Measurements from ENCODE around the gene STAT5B.

Gene STAT5B

GRCh38 chr17:42277342-42277712 lies 1.1 kb upstream of the STAT5B start:
- Histone ChIP-seq H3K79me2 (ENCODE audit: control insufficient read depth, insufficient read depth, low read length, poor library complexity) (peaks cover 6% of the 10 kb centered on the region), H3K18ac (ENCODE audit: low read length) (no peak overlapping the region), H4K12ac (ENCODE audit: low read depth, low read length) (no peak overlapping the region), H2BK5ac (ENCODE audit: low read depth, low read length, poor library complexity) (no peak overlapping the region), H3K9ac (ENCODE audit: low read length) (no peak overlapping the region), H2BK12ac (ENCODE audit: low read length) (no peak overlapping the region), H2AK5ac (ENCODE audit: low read length) (no peak overlapping the region), H4K8ac (ENCODE audit: low read depth, low read length) (no peak overlapping the region), H3K14ac (ENCODE audit: low read length) (no peak overlapping the region), H3K4ac (ENCODE audit: low read depth, low read length) (no peak overlapping the region), H3K4me3 (ENCODE audit: low read depth, low read length) (no peak overlapping the region), H2AFZ (ENCODE audit: insufficient read depth, low read length, poor library complexity) (no peak overlapping the region), H3K4me2 (ENCODE audit: low read length) (peak overlapping the region; percentile 88), H2BK120ac (ENCODE audit: insufficient read depth, low read length, poor library complexity) (no peak overlapping the region), H3K27ac (ENCODE audit: low read depth, low read length) (no peak overlapping the region), H3K27me3 (ENCODE audit: insufficient read depth, low read length) (no peaks in the 10 kb centered on the region), H3K79me1 (ENCODE audit: low read length) (peaks cover 12% of the 10 kb centered on the region), H3K4me1 (ENCODE audit: control insufficient read depth in 1 of 2, insufficient read depth in 2 of 2, low read length in 2 of 2) (peaks cover 0 to 6% of the 10 kb centered on the region in 2 experiments), H3K9me3 (ENCODE audit: insufficient read depth, low read depth, low read length) (no peaks in the 10 kb centered on the region), H3K36me3 (ENCODE audit: control insufficient read depth in 1 of 2, insufficient read depth in 2 of 2, low read length in 2 of 2) (no peaks in the 10 kb centered on the region), H4K91ac (ENCODE audit: low read depth, low read length) (no peak overlapping the region), H3K23ac (ENCODE audit: low read length) (no peak overlapping the region)
- no peak for DNase-seq
- WGBS (ENCODE audit: extremely low coverage, insufficient coverage, insufficient read length), result no CpG with 5 or more reads among the region's 6 CpGs

- H3K9ac ChIP-seq (ENCODE audit: low read length), result peak overlapping the region; percentile 67
- no peak overlapping the region for H3K23ac ChIP-seq (ENCODE audit: low read length)
- peak overlapping the region; percentile 97 for H4K8ac ChIP-seq (ENCODE audit: low read depth, low read length)
- peak overlapping the region; percentile 96 for H3K14ac ChIP-seq (ENCODE audit: low read length)
- peak overlapping the region; percentile 36 for H2BK5ac ChIP-seq (ENCODE audit: low read depth, low read length, poor library complexity)
- peak overlapping the region; percentile 89 for H2BK120ac ChIP-seq (ENCODE audit: insufficient read depth, low read length, poor library complexity)
- peak overlapping the region; percentile 93 for H3K18ac ChIP-seq (ENCODE audit: low read length)
- peak overlapping the region; percentile 92 for H4K12ac ChIP-seq (ENCODE audit: low read depth, low read length)
- peaks cover 12% of the 10 kb centered on the region for H3K79me1 ChIP-seq (ENCODE audit: low read length)
- H3K36me3 ChIP-seq (ENCODE audit: control insufficient read depth in 1 of 2, insufficient read depth in 2 of 2, low read length in 2 of 2), result no peaks in the 10 kb centered on the region
- H3K27me3 ChIP-seq (ENCODE audit: insufficient read depth, low read length), result no peaks in the 10 kb centered on the region
- H3K79me2 ChIP-seq (ENCODE audit: control insufficient read depth, insufficient read depth, low read length, poor library complexity), result peaks cover 6% of the 10 kb centered on the region
- H3K4me3 ChIP-seq (ENCODE audit: low read depth, low read length), result peak overlapping the region; percentile 98
- H3K9me3 ChIP-seq (ENCODE audit: insufficient read depth, low read depth, low read length), result no peaks in the 10 kb centered on the region
- no CpG with 5 or more reads among the region's 44 CpGs for WGBS (ENCODE audit: extremely low coverage, insufficient coverage, insufficient read length)
- no peak for DNase-seq
- H3K4me2 ChIP-seq (ENCODE audit: low read length), result peak overlapping the region; percentile 88
- no peak overlapping the region for H3K27ac ChIP-seq (ENCODE audit: low read depth, low read length)
- H4K91ac ChIP-seq (ENCODE audit: low read depth, low read length), result peak overlapping the region; percentile 93
- no peak overlapping the region for H2BK12ac ChIP-seq (ENCODE audit: low read length)
- H2AK5ac ChIP-seq (ENCODE audit: low read length), result peak overlapping the region; percentile 35
- peak overlapping the region; percentile 90 for H3K4ac ChIP-seq (ENCODE audit: low read depth, low read length)
- peaks cover 0 to 6% of the 10 kb centered on the region in 2 experiments for H3K4me1 ChIP-seq (ENCODE audit: control insufficient read depth in 1 of 2, insufficient read depth in 2 of 2, low read length in 2 of 2)
- H2AFZ ChIP-seq (ENCODE audit: insufficient read depth, low read length, poor library complexity), result peak overlapping the region; percentile 93
These were observed 584 bp upstream of the STAT5B start for GRCh38 chr17:42276609-42277341.

- H3K4me1 ChIP-seq (ENCODE audit: control insufficient read depth in 1 of 2, insufficient read depth in 2 of 2, low read length in 2 of 2), result peaks cover 0 to 6% of the 10 kb centered on the region in 2 experiments
- peak overlapping the region; percentile 40 for H3K27ac ChIP-seq (ENCODE audit: low read depth, low read length)
- peak overlapping the region; percentile 84 for H3K9ac ChIP-seq (ENCODE audit: low read length)
- H2AFZ ChIP-seq (ENCODE audit: insufficient read depth, low read length, poor library complexity), result peak overlapping the region; percentile 77
- H3K36me3 ChIP-seq (ENCODE audit: control insufficient read depth in 1 of 2, insufficient read depth in 2 of 2, low read length in 2 of 2), result no peaks in the 10 kb centered on the region
- no peaks in the 10 kb centered on the region for H3K27me3 ChIP-seq (ENCODE audit: insufficient read depth, low read length)
- peak overlapping the region; percentile 88 for H3K18ac ChIP-seq (ENCODE audit: low read length)
- H3K23ac ChIP-seq (ENCODE audit: low read length), result no peak overlapping the region
- H3K79me1 ChIP-seq (ENCODE audit: low read length), result peaks cover 12% of the 10 kb centered on the region
- no peak overlapping the region for H2AK5ac ChIP-seq (ENCODE audit: low read length)
- H3K4me3 ChIP-seq (ENCODE audit: low read depth, low read length), result peak overlapping the region; percentile 98
- H4K12ac ChIP-seq (ENCODE audit: low read depth, low read length), result peak overlapping the region; percentile 80
- no peaks in the 10 kb centered on the region for H3K9me3 ChIP-seq (ENCODE audit: insufficient read depth, low read depth, low read length)
- WGBS (ENCODE audit: extremely low coverage, insufficient coverage, insufficient read length), result no CpG with 5 or more reads among the region's 82 CpGs
- peak overlapping the region; percentile 14 for H2BK120ac ChIP-seq (ENCODE audit: insufficient read depth, low read length, poor library complexity)
- no peak overlapping the region for H2BK12ac ChIP-seq (ENCODE audit: low read length)
- H3K79me2 ChIP-seq (ENCODE audit: control insufficient read depth, insufficient read depth, low read length, poor library complexity), result peaks cover 6% of the 10 kb centered on the region
- peak overlapping the region; percentile 88 for H3K4me2 ChIP-seq (ENCODE audit: low read length)
- H4K8ac ChIP-seq (ENCODE audit: low read depth, low read length), result peak overlapping the region; percentile 81
- peak overlapping the region; percentile 29 for H3K4ac ChIP-seq (ENCODE audit: low read depth, low read length)
- DNase-seq, result peak; percentile 44 to 75
- H2BK5ac ChIP-seq (ENCODE audit: low read depth, low read length, poor library complexity), result peak overlapping the region; percentile 44
- H4K91ac ChIP-seq (ENCODE audit: low read depth, low read length), result peak overlapping the region; percentile 84
- H3K14ac ChIP-seq (ENCODE audit: low read length), result peak overlapping the region; percentile 87
These were observed 448 bp downstream of the STAT5B start for GRCh38 chr17:42275527-42276358.

GRCh38 chr17:42274812-42275526 lies 1.2 kb downstream of the STAT5B start:
- WGBS (ENCODE audit: extremely low coverage, insufficient coverage, insufficient read length), result no CpG with 5 or more reads among the region's 13 CpGs

More at GRCh38 chr17:42274812-42275526, 1.2 kb downstream of the STAT5B start:
- Histone ChIP-seq H3K4ac (ENCODE audit: low read depth, low read length) (no peak overlapping the region), H3K4me2 (ENCODE audit: low read length) (peak overlapping the region; percentile 88), H3K4me1 (ENCODE audit: control insufficient read depth in 1 of 2, insufficient read depth in 2 of 2, low read length in 2 of 2) (peaks cover 0 to 6% of the 10 kb centered on the region in 2 experiments), H4K8ac (ENCODE audit: low read depth, low read length) (no peak overlapping the region), H4K12ac (ENCODE audit: low read depth, low read length) (no peak overlapping the region), H3K9ac (ENCODE audit: low read length) (peak overlapping the region; percentile 84), H2AFZ (ENCODE audit: insufficient read depth, low read length, poor library complexity) (no peak overlapping the region), H3K23ac (ENCODE audit: low read length) (no peak overlapping the region), H3K9me3 (ENCODE audit: insufficient read depth, low read depth, low read length) (no peaks in the 10 kb centered on the region), H3K79me2 (ENCODE audit: control insufficient read depth, insufficient read depth, low read length, poor library complexity) (peaks cover 6% of the 10 kb centered on the region), H3K79me1 (ENCODE audit: low read length) (peaks cover 12% of the 10 kb centered on the region), H2AK5ac (ENCODE audit: low read length) (no peak overlapping the region), H3K14ac (ENCODE audit: low read length) (no peak overlapping the region), H3K4me3 (ENCODE audit: low read depth, low read length) (peak overlapping the region; percentile 98), H3K36me3 (ENCODE audit: control insufficient read depth in 1 of 2, insufficient read depth in 2 of 2, low read length in 2 of 2) (no peaks in the 10 kb centered on the region), H4K91ac (ENCODE audit: low read depth, low read length) (no peak overlapping the region), H3K27ac (ENCODE audit: low read depth, low read length) (no peak overlapping the region), H3K18ac (ENCODE audit: low read length) (no peak overlapping the region), H2BK5ac (ENCODE audit: low read depth, low read length, poor library complexity) (no peak overlapping the region), H2BK120ac (ENCODE audit: insufficient read depth, low read length, poor library complexity) (no peak overlapping the region), H2BK12ac (ENCODE audit: low read length) (no peak overlapping the region), H3K27me3 (ENCODE audit: insufficient read depth, low read length) (no peaks in the 10 kb centered on the region)
- peak; percentile 59 to 88 for DNase-seq
